Measurements from ENCODE around the gene SLC6A18.

Gene SLC6A18

GRCh38 chr5:1225081-1225480 is at the start of gene SLC6A18:
SLC6A18 (plus strand) TSS chr5:1225381; CDS start chr5:1225478, 97 bp downstream.
- DNase-seq: no peak

- DNase-seq: no peak
These were observed 49.2 kb upstream of the SLC6A18 start for GRCh38 chr5:1175801-1176472.

GRCh38 chr5:1176473-1177391 is 48.4 kb upstream of the SLC6A18 start:
- DNase-seq: no peak

GRCh38 chr5:1177826-1178528 is 47.2 kb upstream of the SLC6A18 start:
- no peak for DNase-seq

- no peak for DNase-seq
These were observed 46.4 kb upstream of the SLC6A18 start for GRCh38 chr5:1178529-1179382.

GRCh38 chr5:1179383-1179715 is 45.8 kb upstream of the SLC6A18 start:
- DNase-seq: no peak

- no peak for DNase-seq
These were observed 45.1 kb upstream of the SLC6A18 start for GRCh38 chr5:1180096-1180495.

GRCh38 chr5:1180841-1181271 is 44.3 kb upstream of the SLC6A18 start:
- no peak for DNase-seq

GRCh38 chr5:1181451-1182359 is 43.5 kb upstream of the SLC6A18 start:
- DNase-seq: no peak

GRCh38 chr5:1182360-1182632 is 42.9 kb upstream of the SLC6A18 start:
- no peak for DNase-seq

- DNase-seq: no peak
These were observed 42.4 kb upstream of the SLC6A18 start for GRCh38 chr5:1182633-1183423.

GRCh38 chr5:1183424-1184162 is 41.6 kb upstream of the SLC6A18 start:
- no peak for DNase-seq

GRCh38 chr5:1184163-1184470 is 41.1 kb upstream of the SLC6A18 start:
- DNase-seq: no peak

- DNase-seq: no peak
These were observed 40.7 kb upstream of the SLC6A18 start for GRCh38 chr5:1184481-1184880.

- DNase-seq: no peak
These were observed 40.0 kb upstream of the SLC6A18 start for GRCh38 chr5:1185038-1185627.

GRCh38 chr5:1185629-1186350 is 39.4 kb upstream of the SLC6A18 start:
- DNase-seq: no peak

GRCh38 chr5:1186351-1187233 is 38.6 kb upstream of the SLC6A18 start:
- DNase-seq: no peak
